ENCODE results near the gene EXOC3L4.
"Not testable (repeated sequence)": the region's sequence is repeated elsewhere in the genome, so short reads cannot be mapped to it uniquely, and the experiment has no call there.

The EXOC3L4 gene

GRCh38 chr14:103108749-103109207, 14.3 kb downstream of the EXOC3L4 start:
- DNase-seq: peak; percentile 72 to 84

- peak; percentile 66 to 76 for DNase-seq
These were observed 15.3 kb downstream of the EXOC3L4 start for GRCh38 chr14:103109535-103110441.

- DNase-seq: peak; percentile 54 to 84
These were observed 16.2 kb downstream of the EXOC3L4 start for GRCh38 chr14:103110681-103111231.

DNA sequence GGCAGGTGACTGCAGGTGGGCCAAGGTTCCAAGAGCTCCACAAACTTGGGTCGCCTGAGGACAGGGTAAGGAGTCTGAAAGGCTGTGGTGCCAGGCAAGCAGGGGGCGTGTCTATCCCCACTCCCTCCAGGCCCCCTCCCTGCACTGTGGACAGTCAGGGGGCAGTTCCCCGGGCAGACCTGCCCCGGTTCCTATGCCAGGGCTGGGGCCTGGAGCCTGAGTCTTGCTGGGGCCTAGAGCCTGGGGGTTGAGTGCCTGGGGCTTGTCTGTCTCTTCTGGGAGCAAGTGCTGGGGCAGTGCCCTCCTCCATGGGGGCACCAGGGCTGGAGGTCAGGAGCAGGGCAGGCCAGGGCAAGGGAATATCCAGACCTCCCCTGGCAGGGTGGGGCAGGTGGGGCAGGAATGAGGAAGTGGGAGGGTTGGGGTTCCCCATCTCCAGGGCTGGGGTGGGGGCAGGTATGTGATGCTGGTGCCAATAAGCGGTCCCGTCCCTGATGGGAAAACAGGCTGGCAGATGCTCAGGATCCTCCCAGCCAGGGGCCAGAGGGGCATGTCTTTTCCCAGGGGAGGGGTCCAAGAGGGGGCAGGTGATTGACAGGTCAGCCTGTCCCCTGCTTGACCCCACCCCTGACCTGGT, 16.8 kb downstream of the EXOC3L4 start:
- peak in 1 of 2 experiments; percentile 37 for DNase-seq

- DNase-seq: peak; percentile 65 to 88
These were observed 18.1 kb downstream of the EXOC3L4 start for GRCh38 chr14:103112400-103113243.

GRCh38 chr14:103113303-103113702, 18.8 kb downstream of the EXOC3L4 start:
- no peak for DNase-seq

- no peak for DNase-seq
These were observed 19.2 kb downstream of the EXOC3L4 start for GRCh38 chr14:103113774-103114173.

- DNase-seq: not testable (repeated sequence)
These were observed 20.7 kb downstream of the EXOC3L4 start for GRCh38 chr14:103115086-103115679.

DNA sequence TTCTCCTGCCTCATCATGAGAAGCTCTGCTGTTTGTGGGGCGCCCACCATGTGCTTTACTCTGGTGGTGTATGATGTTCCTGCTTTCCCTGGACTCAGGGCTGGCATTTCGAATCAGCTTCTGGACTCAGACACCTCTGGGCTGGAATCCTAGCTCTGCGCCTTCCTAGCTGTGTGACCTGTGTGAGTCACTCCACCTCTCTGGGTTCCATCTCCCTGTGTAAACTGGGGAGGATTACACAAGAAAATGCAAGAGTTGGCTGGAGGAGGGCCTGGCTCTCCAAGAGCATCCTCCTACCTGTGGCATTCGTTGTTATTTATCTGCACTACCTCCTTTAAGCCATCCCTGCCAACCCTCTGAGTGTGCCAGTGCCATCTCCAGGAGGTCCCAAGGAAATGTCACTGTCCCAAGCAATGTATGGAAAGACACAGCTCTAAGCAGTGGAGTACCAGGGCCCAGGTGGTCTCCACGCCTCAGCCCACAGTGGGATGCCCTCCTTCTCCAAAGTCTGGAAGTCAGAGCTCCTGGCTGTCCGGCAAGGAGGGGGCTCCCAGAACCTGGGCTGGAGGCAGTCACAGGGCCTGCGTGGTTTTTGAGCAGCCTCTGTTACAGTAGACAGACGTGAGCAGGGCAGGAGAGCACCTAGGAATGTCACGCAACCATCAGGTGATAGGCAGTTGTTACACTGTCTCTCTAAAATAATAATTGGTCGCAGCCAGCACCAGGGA, 21.5 kb downstream of the EXOC3L4 start:
- DNase-seq: no peak

DNA sequence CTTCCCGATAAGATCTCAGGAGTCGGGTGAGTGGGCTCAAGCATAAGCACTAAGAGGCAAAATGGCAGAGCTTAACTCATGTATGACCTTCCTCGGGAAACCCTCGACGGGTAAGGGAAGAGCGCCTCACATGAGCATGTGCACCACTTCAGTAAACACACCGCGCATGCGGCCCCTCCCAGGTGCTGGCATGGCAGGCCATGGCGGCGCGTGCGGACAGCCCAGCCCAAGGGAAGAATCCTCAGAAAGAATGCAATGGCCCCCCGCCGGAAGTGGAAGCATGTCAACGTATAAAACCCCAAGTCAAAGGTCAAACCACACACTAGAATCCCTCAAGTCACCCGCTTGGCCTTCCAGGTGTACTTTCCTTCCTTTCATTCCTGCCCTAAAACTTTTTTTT, 22.1 kb downstream of the EXOC3L4 start:
- DNase-seq: no peak

GRCh38 chr14:103117499-103117898, 23.0 kb downstream of the EXOC3L4 start:
- DNase-seq: not testable (repeated sequence)

GRCh38 chr14:103118018-103118662, 23.6 kb downstream of the EXOC3L4 start:
- no peak for DNase-seq

GRCh38 chr14:103118663-103119404, 24.3 kb downstream of the EXOC3L4 start:
- no peak for DNase-seq

GRCh38 chr14:103119527-103119926, 25.0 kb downstream of the EXOC3L4 start:
- DNase-seq: not testable (repeated sequence)

GRCh38 chr14:103121121-103121845, 26.8 kb downstream of the EXOC3L4 start:
- no peak for DNase-seq

DNA sequence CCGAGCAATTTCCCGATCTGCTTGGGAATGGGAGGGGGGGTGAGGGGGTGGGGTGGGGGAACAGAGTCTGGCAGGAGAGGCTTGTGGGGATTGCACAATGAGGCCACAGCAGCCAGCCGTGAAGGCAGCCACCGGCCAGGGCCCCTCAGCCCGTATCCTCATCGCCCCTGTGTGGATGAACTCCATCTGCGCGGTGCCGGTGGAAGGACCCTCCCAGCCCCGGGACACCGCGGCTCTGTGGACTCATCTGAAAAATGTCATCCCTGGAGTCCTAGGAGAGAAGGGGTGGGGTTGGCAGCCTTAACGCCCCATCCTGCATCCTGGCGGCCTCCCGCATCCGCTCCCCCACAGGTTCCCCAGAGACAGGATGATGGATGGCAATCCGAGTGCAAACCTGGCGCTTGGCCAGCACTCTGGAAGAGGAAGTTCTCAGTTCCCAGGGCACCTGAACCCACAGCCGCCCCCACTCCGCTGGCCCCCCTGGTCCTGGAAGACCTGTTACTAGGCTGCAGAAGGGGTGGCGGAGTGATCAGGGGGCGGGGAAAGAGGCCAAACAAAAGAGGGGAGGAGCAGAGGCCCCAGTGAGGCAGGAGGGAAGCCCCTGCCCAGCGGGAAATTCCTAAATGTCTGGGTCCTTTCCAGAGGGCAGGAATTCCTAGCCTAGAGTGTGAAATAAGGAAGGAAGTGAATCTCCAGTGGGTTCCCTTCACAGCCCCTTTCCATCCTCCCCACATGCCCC, 27.5 kb downstream of the EXOC3L4 start:
- peak; percentile 87 to 91 for DNase-seq

GRCh38 chr14:103122585-103122946, 28.0 kb downstream of the EXOC3L4 start:
- DNase-seq: peak in 1 of 2 experiments; percentile 53

DNA sequence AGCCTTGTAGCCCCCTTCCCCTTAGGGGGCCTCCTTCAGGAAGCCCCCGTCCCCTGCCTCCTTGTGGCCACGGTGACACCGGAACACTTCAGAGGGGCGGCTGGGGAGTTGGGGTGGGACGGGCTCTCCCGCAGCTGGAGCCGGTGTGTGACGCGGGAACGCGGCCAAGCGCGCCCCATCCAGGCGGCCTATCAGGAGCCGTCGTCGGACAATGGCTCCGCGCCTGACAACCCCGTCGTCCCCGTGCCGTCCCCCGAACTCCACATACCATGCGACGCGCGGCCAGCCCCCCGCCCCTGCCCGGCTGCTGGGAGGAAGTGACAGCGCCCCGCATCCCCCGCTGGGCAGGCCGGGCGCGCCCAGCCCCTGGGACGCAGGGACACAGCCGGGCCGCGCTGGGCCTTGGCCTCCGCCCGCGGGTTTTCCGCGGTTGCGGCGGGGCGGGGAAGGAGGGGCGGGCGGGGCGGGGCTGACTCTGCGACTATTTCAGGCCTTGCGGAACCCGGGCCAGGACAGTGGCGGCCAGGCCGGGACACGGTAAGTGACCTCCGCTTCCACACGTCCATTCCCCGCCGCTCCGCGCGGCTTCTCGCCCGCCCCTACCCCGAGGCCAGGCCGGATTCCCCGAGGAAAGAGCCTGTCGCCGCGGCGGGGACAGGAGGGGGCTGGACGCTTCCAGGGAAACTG, 28.6 kb downstream of the EXOC3L4 start, which contains the start of gene TNFAIP2:
Gene TNFAIP2, plus strand, starts transcription at position 515 of the 687 bp plus-strand sequence. CDS start 2,997 bp downstream, outside the sequence.
- no peak for DNase-seq

All from NCI-H524 (cell line).